ENCODE measurements around the gene DAZAP1.

- TF ChIP-seq POLR2A (IDR thresholded peaks at IDR 0.05) = no peak
- TF ChIP-seq, protein P1, sequence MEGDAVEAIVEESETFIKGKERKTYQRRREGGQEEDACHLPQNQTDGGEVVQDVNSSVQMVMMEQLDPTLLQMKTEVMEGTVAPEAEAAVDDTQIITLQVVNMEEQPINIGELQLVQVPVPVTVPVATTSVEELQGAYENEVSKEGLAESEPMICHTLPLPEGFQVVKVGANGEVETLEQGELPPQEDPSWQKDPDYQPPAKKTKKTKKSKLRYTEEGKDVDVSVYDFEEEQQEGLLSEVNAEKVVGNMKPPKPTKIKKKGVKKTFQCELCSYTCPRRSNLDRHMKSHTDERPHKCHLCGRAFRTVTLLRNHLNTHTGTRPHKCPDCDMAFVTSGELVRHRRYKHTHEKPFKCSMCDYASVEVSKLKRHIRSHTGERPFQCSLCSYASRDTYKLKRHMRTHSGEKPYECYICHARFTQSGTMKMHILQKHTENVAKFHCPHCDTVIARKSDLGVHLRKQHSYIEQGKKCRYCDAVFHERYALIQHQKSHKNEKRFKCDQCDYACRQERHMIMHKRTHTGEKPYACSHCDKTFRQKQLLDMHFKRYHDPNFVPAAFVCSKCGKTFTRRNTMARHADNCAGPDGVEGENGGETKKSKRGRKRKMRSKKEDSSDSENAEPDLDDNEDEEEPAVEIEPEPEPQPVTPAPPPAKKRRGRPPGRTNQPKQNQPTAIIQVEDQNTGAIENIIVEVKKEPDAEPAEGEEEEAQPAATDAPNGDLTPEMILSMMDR (IDR thresholded peaks at IDR 0.05) = no peak
These were observed 60.3 kb downstream of the DAZAP1 start for GRCh38 chr19:1467490-1468273.
